Measurements from ENCODE around the gene TCP10L.

DNA sequence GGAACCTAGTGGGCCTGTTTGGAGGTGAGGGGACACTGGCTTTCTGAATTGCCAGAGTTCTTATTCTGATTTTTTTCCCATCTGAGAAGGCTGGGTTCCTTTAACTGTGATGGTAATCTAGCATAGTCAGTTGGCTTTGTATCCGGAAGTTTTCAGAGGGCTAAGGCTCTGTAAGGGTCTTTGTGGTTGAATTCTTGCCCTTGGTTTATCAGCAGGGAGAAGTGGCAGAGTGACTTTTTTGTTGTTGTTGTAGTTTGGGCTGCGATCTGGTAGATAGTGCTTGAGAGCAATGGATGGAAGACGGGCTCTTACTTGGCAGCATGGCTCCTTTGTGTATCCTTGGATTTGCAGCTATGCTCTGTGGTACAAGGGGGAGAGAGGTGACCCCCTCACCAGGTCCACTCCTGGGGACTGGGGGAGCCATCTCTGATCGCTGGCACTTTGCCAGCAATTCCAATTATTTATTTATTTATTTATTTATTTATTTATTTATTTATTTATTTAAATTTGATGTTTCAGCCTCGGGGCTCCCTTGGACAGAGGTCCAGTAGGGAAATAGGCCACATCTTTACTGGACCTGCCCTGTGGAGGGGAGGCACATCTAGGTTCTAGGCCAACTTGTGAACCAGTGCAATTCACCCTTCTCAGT lies 18.5 kb downstream of the TCP10L start:
- TF ChIP-seq POLR2A (IDR thresholded peaks at IDR 0.05) (no peak), EP300 (IDR thresholded peaks at IDR 0.05) (no peak)
- TF ChIP-seq, protein P1, sequence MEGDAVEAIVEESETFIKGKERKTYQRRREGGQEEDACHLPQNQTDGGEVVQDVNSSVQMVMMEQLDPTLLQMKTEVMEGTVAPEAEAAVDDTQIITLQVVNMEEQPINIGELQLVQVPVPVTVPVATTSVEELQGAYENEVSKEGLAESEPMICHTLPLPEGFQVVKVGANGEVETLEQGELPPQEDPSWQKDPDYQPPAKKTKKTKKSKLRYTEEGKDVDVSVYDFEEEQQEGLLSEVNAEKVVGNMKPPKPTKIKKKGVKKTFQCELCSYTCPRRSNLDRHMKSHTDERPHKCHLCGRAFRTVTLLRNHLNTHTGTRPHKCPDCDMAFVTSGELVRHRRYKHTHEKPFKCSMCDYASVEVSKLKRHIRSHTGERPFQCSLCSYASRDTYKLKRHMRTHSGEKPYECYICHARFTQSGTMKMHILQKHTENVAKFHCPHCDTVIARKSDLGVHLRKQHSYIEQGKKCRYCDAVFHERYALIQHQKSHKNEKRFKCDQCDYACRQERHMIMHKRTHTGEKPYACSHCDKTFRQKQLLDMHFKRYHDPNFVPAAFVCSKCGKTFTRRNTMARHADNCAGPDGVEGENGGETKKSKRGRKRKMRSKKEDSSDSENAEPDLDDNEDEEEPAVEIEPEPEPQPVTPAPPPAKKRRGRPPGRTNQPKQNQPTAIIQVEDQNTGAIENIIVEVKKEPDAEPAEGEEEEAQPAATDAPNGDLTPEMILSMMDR (IDR thresholded peaks at IDR 0.05): no peak

Measured in tibial nerve (tissue), 4 donors.